Measurements from ENCODE around the gene EN2. TPM values are rescaled to one million over a fixed set of nuclear protein-coding genes. Genes with fewer than 3 reads are reported as not detected.

Gene EN2
- total and polyA plus RNA-seq, 2 of the 4 experiments (the other 2 are of a cell fraction), result not detected

GRCh38 chr7:155487509-155488482 is 29.9 kb downstream of the EN2 start:
- DNase-seq, result no peak
- in situ Hi-C loops (cut with MboI; ENCODE audit: low sequenced_read_pairs), result no loop called here
- no peaks in the 10 kb centered on the region for H3K36me3 ChIP-seq (ENCODE audit: control insufficient read depth, insufficient read depth, low read length)
- no peak for TF ChIP-seq BHLHE40 (IDR thresholded peaks at IDR 0.05; ENCODE audit: low read depth, low read length)
- TF ChIP-seq ELK1 (IDR thresholded peaks at IDR 0.05; ENCODE audit: borderline replicate concordance, low read depth, low read length), result no peak
- no peak for TF ChIP-seq CEBPB (IDR thresholded peaks at IDR 0.05; ENCODE audit: low read depth, low read length)
- no peak for TF ChIP-seq CHD1 (IDR thresholded peaks at IDR 0.05; ENCODE audit: low read depth, low read length)
- TF ChIP-seq FOS (IDR thresholded peaks at IDR 0.05; ENCODE audit: low read depth, low read length), result no peak
- no peak for TF ChIP-seq MAFK (IDR thresholded peaks at IDR 0.05; ENCODE audit: low read depth, low read length)
- no peak for TF ChIP-seq RAD21 (IDR thresholded peaks at IDR 0.05; ENCODE audit: low read length)
- TF ChIP-seq USF2 (IDR thresholded peaks at IDR 0.05; ENCODE audit: low read depth, low read length), result no peak
- no peak for TF ChIP-seq SMC3 (IDR thresholded peaks at IDR 0.05; ENCODE audit: low read depth, low read length)
- TF ChIP-seq RFX5 (IDR thresholded peaks at IDR 0.05; ENCODE audit: low read depth, low read length), result no peak
- TF ChIP-seq MXI1 (IDR thresholded peaks at IDR 0.05; ENCODE audit: borderline replicate concordance, low read depth, low read length), result no peak
- TF ChIP-seq RCOR1 (IDR thresholded peaks at IDR 0.05; ENCODE audit: insufficient replicate concordance, low read length), result no peak
- TF ChIP-seq CTCF (conservative IDR thresholded peaks at IDR 0.05; ENCODE audit: low read depth, low read length), result no peak
- no peak for TF ChIP-seq POLR2A (IDR thresholded peaks at IDR 0.05; ENCODE audit: low read depth, low read length)
- TF ChIP-seq MAZ (IDR thresholded peaks at IDR 0.05; ENCODE audit: borderline replicate concordance, low read depth, low read length), result no peak

More at GRCh38 chr7:155487509-155488482, 29.9 kb downstream of the EN2 start:
- Histone ChIP-seq H3K4me1 (ENCODE audit: control insufficient read depth, insufficient read depth, low read length) (no peaks in the 10 kb centered on the region), H3K9me1 (ENCODE audit: insufficient read depth, low read length) (no peaks in the 10 kb centered on the region), H2AFZ (replicated peaks; ENCODE audit: low read length, poor library complexity) (peak overlapping the region; percentile 6), H4K8ac (ENCODE audit: low read depth in 2 of 2, low read length in 2 of 2) (no peak overlapping the region), H3K14ac (replicated peaks; ENCODE audit: low read depth, low read length) (no peak overlapping the region), H3K9ac (ENCODE audit: low read depth, low read length) (no peak overlapping the region), H2BK5ac (ENCODE audit: low read depth, low read length, poor library complexity, severe bottlenecking) (no peak overlapping the region), H4K91ac (ENCODE audit: insufficient read depth, low read depth, low read length) (no peak overlapping the region), H2AK5ac (ENCODE audit: low read depth, low read length) (no peak overlapping the region), H3K27me3 (ENCODE audit: control insufficient read depth, insufficient read depth, low read length) (peaks cover 4% of the 10 kb centered on the region), H3K23ac (ENCODE audit: low read depth, low read length) (no peak overlapping the region), H3K79me1 (ENCODE audit: low read depth in 1 of 2, low read length in 2 of 2) (no peaks in the 10 kb centered on the region), H3K18ac (ENCODE audit: low read depth, low read length) (no peak overlapping the region), H2BK20ac (ENCODE audit: low read depth, low read length) (no peak overlapping the region), H2AK9ac (replicated peaks; ENCODE audit: low read depth, low read length, poor library complexity) (no peak overlapping the region), H3K4me2 (ENCODE audit: low read depth, low read length) (no peak overlapping the region), H2BK15ac (ENCODE audit: low read depth, low read length) (no peak overlapping the region), H3K27ac (ENCODE audit: insufficient read depth, low read length) (no peak overlapping the region), H2BK120ac (ENCODE audit: low read depth, low read length) (no peak overlapping the region), H3K56ac (ENCODE audit: extremely low read depth, insufficient read depth, low read length) (no peak overlapping the region), H4K5ac (ENCODE audit: low read depth, low read length) (no peak overlapping the region), H3K9me3 (ENCODE audit: control insufficient read depth, insufficient read depth, low read length) (0 out of 2 replicates have a peak, but pooled peaks cover 2% of the 10 kb centered on the region), H4K20me1 (ENCODE audit: insufficient read depth, low read length) (no peaks in the 10 kb centered on the region), H3K4me3 (ENCODE audit: insufficient read depth, low read depth, low read length) (no peak overlapping the region), H3K4ac (ENCODE audit: low read depth, low read length) (no peak overlapping the region)
- WGBS, 2 experiments (ENCODE audit: extremely low coverage in 2 of 2, insufficient read length in 1 of 2), result 55% methylated on average over 9 of the region's 31 CpGs; no CpG with 5 or more reads in 1 of the 2 experiments
- ATAC-seq (ENCODE audit: low read depth), result no peak
- CTCF ChIA-PET, result no interaction called here
- intact Hi-C loops (cut with micrococcal nuclease), result no loop called here
- no TSS peak for BruUV-seq (replicated peaks)
- dilution Hi-C loops (cut with HindIII; ENCODE audit: low sequenced_read_pairs, unreplicated experiment), result no loop called here
- POLR2A ChIA-PET (ENCODE audit: unreplicated experiment), result no interaction called here
